Stimulated activated CD8-positive, alpha-beta memory T cell treated with anti-CD3 and anti-CD28 coated beads, Interleukin-15, amount 100 ng/mL, for 48 hours (primary cell): Measurements from ENCODE around the gene MAGI2.

ENCODE experiments used
- DNase-seq, 2 donors: peaks; one replicate each; pipeline ENCODE4 v3.0.0-alpha.2; 2020; ENCODE audit warnings: low read depth in 2 of 2

The MAGI2 gene

DNA sequence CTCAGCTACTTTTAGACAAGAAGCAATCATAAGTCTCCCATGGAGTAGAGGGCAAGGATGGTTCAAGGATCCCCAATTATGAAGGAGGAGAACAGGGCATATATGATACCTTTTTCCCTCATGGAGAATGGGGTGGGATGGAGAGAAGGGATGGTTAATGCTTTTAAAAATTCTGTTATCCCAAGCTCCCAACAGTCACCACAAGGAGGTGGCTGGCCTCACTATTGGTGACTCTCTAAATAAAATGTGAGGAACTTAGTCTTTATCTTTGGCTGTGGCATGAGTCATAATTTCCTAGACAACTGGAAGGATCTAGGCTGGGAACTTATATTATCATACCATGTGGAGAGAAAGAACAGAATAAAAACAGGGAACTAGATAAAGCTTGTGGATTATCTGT, 1357.9 kb downstream of the MAGI2 start:
- no peak for DNase-seq

DNA sequence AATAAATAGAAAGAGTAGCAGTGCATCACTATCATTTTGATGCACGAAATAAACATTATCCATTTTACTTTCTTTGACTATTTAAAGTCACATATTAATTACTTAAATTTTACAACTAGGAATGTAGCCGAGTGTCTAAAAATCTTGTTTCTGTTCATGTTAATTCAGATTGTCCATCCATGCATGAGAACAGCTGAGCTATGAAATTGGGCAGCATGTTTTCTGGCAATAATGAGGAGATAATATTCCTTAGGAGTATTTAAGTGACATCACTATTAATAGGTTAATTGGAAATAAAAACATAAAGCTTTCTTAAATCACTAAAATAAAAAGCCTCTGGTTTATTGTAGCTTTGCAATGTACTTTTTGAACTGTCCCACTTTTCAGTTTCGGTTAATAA, 1361.1 kb downstream of the MAGI2 start:
- no peak for DNase-seq

DNA sequence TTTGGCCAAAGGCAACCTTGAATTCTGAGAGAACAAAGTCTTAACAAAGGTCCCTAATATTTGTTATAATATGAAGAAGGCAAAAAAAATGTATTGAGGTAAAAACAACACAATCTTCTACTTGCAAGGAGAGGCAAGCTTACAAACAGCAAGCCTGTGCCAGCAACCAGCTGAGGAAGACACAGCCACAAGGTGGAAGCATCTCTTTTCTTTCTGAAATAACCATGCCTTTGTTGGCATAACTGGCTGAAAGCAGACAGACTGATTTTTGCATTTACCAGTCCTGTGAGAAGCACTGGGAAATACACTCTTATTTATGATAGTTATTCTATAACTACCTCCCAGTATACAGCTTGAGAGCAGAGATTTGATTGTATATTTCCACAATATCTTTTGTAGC, 1362.9 kb downstream of the MAGI2 start:
- DNase-seq: no peak

DNA sequence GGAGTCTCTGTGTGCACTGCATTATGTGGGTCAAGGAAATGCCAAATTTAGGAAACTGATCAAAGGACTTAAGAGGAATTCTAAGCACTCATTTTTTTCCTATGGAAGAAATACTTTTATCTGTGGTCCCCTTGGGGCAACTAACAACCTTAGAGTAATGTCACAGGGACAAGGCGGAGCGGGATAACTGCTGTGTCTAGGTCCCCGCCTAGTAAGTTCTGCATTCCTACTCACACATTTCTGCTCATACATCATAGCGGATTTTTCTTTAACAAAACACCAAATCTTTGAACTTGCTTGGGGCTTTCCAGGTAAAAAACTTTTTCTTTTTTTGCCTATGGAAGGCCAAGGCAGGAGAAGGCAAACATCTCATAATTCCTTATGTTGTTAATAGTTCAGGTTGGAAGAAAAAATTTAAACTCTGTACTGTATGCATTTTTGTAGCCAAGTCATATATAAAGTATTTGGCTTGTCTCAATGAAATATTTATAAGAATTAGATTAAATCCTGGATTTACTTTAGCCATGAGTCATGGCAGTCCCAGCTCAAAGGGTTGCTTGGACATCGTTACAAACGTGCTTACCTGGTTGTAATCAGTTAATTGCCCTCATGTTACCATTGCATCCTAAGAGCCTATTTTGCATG, 1369.9 kb downstream of the MAGI2 start:
- DNase-seq: no peak

DNA sequence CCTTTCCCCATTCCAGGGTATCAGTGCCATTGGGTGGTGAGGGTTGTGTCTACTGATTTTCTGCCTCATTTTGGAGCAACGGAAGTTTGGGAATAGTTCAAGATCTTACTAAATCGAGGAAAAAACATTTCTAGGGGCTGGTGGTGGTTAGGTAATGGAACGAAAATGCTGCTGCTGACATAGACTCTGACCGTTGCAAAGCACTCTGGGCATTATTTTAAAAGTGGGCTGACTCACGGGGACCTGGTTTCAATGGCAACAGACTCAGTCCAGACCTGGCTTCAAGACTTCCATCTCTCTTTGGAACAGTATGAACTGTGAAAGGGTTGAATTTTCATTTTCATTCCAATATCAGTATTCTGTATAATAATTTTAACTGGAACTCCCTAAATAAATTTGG, 1370.9 kb downstream of the MAGI2 start:
- no peak for DNase-seq

DNA sequence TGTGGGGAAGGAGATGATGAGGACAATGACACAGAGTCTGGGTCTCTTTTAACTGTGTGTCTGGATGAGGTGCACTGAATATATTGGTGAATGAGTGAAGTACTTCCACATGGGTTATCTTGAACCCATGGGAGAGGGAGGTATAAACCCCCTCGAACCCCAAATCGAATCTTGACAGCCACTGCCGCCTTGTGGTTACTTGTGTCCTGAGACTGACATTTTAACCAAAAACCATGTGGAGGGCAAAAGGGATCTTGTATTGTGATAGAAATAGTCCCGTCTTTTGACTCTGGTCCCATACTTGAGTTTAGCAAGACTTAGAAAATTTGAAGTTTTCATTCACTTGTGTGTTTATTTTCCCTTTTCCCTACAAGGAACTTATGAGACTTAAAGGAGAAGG, 1371.6 kb downstream of the MAGI2 start:
- no peak for DNase-seq

DNA sequence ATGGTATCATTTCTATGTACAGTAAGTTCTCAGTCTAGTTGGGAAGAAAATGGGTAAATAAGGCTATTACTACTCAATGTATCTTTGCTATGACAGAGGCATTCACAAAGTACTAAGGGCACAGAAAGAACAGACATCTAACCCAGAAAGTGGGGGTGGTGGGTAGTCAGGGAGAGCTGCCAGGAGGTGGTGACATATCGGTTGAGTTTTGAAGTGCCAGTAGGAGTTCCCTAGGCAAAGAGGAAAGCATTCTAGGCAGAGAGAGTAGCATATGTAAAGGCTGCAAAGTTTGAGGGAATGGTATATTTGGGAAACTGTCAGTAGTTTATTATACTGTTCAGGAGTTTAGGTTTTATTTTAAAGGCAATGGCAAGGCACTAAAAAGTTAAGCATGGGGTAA, 1372.1 kb downstream of the MAGI2 start:
- no peak for DNase-seq

DNA sequence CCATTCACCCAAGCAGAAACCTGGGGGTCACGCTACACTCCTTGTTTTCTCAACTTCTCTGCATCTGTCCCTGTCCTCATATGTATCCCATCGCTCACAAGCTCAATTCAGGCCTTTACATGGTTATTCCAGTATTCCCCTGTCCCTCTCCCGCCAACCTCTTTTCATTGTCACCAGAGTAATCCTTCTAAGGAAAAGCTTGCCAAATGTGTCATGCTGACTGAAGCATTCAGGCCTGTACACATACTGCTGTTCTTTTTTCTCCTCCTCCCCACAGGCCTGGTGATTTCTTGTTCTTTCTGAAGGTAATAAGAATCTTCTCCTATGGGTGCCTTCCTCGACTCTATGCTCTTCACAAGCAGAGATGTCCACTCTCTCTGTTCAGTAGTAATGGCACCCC, 1372.7 kb downstream of the MAGI2 start:
- DNase-seq: no peak

DNA sequence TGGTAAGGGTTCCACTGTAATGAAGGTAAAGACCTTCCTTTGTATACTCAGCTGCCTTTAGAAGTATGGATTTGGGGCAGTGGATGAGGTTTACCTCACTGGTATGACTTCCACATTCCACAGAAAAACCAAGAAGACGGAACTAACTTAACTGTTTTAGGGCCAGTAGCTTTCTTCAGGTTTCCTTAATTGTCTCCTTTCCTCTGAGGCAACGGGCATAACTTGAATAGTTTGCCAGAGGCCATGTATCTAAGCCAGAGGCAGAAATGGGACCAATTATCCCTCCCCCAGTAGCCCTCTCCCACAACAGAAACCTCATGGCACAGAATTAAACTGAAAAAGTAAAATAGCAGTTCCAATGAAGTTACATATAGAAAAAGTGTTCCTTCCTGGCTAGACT, 1373.2 kb downstream of the MAGI2 start:
- DNase-seq: no peak

DNA sequence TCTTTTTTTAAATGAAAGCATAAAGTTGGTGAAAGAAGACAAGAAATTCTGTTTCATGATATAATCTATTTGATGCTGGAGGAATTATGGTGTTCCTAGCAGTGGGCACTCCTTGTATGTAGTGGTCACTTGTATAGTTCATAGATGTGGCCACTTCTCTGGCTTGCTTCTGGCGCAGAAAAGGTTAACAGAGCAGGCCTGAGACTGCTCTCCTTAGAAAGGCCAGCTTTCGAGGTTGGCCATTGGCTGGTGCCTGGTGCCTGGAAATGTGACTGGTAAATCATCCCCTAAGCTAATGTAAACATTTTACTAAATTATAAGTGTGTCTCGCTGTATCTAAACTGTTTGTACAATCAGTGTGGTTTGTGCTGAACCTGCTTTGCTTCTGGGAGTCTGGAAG, 1378.8 kb downstream of the MAGI2 start:
- DNase-seq: no peak

DNA sequence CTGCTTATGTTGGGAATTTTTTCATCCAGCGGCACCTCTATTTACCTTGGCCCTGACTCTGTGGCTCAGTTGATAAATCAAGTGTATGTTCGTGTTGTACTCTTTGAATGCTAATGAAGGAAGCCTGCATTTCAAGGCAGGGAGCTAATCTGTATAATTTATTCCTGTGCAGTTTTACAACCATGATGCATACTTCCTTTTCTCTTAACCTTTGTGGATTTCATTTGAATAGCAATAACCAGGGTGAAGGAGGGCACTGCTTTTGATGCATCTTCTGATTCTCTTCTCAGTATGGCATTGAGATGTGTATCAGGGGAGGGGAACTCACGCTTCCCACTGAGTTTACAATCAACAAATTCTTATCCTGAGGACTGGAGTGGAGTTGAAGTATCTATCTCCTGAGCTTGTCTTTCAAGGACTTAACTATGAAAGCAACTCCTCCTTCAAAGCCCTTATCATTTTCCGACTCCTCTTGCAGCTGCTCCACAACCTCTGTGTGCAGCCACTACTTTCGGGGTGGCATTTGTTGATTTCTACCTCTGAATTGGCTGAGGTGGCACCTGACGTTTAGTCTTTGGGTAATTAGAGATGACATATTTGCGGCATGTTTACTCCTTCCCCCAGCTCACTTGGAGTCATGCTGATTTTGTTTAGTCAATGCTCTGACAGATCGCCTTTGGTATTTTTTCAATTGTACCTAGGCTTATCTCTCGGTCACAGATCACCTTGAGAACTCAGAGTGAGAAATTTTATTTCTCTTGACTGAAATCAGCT, 1379.7 kb downstream of the MAGI2 start:
- DNase-seq: no peak

DNA sequence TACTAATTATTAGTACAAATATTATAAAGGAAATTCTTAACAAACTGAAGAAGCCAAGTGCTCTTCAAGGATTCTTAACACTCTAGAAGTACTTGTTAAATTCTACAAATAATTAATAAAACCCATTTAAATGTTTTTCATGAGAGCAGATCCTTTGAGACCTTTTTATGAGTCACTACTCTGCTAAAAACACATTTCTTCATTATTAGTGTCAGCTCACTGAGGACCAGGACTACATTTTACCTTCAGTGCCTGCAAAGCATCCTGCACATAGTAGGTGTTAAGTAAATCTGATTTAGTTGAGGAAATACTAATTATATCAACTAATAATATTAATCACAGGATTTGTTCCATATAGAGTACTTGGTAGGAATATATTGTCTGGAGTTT, 1381.3 kb downstream of the MAGI2 start:
- no peak for DNase-seq

DNA sequence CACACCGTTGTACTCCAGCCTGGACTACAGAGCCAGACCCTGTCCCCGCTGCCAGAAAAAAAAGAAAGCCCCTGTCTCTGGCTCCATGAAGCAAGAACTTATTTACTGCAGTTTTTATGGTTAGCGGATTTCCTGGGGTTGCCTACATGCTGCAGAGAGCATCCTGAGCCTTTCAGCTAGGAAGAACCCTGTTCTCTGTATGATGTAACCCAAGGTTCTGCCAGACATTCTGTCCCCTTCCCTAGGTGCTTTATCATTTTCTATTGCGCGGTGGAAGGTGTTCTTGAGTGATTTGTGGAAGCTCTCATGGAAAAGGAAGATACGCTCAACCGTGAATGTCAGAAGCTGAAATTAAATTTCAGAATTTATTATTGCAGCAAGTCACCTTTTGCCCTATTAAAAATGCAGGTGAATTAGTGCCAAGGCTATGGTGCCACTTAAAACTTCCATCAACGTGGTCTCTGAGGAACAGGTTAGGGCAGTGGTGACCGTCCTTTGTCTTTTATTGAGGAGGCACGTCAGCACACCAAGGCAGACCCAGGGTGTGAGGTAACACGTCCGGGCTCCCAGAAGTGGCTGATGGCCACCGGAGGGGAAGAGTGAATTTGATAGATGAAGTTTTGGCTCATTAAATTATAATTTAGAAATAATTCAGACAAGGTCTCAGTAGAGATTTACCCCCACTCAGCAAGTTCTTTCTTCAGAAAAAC, 1381.8 kb downstream of the MAGI2 start:
- no peak for DNase-seq

DNA sequence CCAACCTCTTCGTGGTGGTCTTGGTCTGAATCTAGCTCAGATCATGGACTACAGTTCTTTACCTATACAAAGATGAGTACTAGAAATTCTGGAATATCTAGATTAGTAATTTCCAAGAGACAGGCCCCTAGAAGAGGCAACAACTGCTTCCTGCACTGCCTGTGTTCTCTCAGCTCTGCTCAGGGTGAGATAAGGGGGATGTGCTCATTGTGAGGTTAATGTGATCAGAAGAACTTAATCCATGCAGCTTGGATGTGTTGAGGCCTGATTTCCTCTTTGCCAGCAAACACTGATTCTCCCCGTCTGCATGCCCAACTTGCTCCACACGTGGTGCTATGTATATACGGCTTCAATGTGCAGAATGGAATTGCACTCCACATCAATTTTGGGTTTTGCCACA, 1386.9 kb downstream of the MAGI2 start:
- DNase-seq: no peak

DNA sequence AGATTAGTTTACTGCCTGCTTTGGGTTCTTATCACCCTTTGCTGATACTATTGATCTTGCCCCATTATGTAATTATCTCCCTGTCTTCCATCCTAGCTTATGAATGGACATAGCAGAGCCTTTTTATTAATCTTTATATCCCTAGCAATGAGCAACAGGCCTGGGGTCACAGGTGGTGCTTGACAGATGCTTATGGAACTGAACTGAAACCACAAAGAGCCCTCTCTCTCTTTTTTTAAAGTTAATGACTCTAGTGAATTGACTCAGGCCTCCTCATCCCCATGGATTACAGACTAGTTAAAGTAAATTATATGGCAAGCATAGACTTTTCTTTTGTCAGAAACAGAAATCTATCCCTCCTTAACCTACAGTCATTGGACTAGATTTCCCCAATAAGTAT, 1389.7 kb downstream of the MAGI2 start:
- no peak for DNase-seq

DNA sequence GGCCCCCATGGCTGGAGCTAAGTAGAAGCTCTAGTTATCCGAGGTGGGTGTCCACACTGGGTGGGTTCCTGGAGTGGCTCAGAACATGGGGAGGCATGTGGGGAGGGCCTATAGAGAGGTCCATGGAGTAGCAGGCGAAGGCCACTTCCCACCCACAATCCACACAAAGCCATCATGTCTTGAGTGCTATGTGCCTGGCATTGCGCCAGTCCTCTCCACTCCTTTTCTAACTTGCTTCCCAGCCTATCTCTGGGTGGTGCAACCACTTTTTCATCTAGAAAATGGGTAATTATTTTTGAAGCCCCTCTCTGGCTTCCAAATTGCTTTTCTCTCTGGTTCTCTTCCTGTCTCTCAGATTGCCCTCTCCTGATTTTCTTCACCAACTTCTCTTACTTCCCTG, 1391.3 kb downstream of the MAGI2 start:
- no peak for DNase-seq

DNA sequence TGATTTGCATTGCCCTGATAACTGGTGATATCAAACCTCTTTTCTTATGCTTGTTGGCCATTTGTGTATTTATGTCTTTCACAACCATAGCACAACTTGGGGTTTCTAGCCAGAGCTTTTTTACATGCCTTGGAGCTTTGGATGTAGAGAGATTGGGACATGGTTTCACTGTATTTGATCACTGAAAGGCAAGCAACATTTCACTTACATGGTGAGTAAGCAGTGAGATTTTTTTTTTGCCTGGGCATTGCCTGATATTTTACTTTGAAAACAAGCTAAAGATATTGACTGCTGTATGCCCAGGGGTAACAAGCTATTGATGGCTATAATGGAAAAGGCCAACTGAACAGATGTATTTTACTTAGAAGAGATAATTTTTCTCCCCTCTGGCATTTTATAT, 1395.9 kb downstream of the MAGI2 start:
- no peak for DNase-seq

DNA sequence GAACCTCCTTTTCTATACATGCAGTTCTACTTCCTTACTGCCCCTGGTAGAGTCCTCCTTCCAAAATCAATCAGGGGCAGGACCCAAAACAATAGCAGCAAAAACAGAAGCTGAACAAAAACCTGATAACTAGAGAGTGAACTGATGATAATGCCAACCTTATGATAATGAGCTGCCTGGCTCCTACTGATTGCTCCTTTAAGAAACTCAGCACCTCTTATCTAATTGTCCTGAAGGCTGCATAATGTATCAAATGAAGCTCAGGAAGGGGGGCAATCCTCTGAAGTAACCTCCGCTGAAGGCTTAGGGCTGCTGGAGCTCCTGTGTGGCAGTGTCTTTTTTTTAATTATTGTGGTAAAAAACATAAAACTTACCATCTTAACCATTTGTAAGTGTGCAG, 1397.9 kb downstream of the MAGI2 start:
- DNase-seq: no peak

DNA sequence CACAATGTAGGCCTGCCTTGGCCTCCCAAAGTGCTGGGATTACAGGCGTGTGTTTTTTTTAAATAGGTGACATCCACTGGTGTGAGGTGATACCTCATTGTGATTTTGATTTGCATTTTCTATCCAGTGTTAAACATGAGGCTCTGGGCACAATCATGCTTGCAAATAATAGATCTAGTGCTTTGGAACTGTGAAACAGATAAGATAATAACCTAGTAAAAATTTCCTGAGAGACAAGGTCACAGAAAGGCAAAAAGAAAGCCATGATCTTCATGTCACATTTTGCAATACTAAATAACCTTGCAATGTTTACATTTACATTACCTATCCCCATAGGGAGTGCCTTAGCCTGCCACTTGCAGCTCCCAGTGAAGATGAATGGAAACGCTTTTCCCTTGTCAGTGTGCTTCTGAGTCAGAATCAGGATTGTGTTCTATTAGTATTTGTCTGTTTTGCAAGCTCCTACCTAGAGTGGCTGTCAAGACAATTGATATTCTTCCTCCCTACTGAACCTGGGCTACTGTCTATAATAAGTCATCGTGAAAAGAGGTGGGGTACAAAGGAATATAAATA, 1398.4 kb downstream of the MAGI2 start:
- DNase-seq: no peak

DNA sequence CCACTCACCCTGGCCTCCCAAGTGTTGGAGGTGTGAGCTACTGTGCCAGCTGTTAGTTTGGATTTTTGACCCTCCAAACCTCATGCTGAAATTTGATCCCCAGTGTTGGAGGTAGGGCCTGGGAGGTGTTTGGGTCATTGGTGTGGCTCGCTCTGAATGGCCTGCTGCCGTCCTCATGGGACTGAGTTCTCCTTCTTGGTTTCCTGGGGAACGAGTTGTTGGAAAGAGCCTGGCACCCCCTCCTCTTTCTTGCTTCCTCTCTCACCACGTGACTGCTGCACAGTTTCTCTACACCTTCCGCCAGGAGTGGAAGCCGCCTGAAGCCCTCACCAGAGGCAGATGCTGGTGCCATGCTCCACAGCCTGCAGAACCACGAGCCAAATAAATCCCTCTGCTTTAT, 1401.4 kb downstream of the MAGI2 start:
- no peak for DNase-seq

DNA sequence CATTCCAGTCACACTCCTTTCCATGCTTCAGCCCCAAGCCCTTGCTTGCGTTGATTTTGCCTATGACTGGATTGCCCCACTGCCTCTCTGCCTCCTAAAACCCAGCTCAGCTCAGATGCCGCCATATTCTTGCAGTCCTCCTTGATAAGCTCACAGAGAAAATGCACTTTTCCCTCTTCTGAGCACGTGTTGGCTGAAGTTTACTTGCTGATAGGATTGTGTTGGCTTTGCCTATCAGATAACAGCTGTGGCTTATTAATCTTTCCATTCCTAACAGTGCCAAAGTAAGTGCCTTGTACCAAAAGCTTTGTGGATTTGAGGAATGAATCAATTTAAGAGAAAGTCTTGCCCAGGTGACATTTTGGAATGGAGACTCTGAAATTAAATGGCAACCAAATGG, 1405.7 kb downstream of the MAGI2 start:
- DNase-seq: no peak

DNA sequence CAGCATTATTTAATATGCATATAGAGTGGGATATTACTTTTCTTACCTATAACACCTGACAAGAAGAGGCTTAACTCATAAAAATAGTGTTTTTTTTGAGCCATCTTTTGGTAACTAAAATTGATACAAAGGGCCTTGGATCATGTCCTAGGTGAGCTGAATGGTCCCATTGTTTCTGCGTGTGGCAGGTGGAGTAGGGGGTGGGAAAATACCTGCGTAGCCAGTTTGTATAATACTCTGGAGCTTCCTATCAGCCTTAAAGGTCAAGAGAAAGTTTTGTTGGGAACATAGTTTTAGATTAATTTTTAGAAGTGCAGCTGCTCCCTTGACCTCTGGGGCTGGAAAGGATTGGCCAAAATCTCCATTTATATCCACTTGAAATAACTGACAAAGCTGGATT, 1410.3 kb downstream of the MAGI2 start:
- DNase-seq: no peak

DNA sequence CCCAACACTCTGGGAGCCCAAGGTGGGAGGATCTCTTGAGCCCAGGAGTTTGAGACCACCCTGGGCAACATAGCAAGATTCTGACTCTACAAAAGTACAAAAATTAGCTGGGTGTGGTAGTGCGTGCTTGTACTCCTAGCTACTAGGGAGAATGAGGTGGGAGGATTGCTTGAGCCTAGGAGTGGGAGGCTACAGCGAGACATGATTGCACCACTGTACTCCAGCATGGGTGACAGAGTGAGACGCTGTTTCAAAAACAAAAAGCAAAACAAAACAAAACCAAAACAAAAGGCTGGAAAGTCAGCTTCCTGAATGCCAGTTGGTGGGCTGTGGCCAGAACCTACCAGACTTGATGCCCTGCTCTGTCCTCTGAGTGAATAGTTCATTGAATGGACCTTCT, 1412.0 kb downstream of the MAGI2 start:
- no peak for DNase-seq
